Astrocyte of the cerebellum (primary cell): ENCODE results near the gene PDZRN3.

ENCODE experiments used
- DNase-seq: peaks from one replicate; pipeline ENCODE4 v3.0.0-alpha.2; 2011; ENCODE audit warnings: low read depth
- H3K4me3 ChIP-seq: 2 replicates; pipeline ENCODE4 v1.5.1; 2011; ENCODE audit warnings: mild to moderate bottlenecking, low read depth, low read length, moderate library complexity
- CTCF ChIP-seq: IDR thresholded peaks from 2 replicates; pipeline ENCODE4 v1.5.1; 2012; ENCODE audit warnings: low read length, low read depth, moderate library complexity, mild to moderate bottlenecking; ENCODE audit errors: missing control alignments
- in situ Hi-C: cut with HindIII; loops from 2 replicates; pipeline ENCODE4 v1.10.0; 2017; ENCODE audit warnings: low sequenced_read_pairs

PDZRN3 gene

DNA sequence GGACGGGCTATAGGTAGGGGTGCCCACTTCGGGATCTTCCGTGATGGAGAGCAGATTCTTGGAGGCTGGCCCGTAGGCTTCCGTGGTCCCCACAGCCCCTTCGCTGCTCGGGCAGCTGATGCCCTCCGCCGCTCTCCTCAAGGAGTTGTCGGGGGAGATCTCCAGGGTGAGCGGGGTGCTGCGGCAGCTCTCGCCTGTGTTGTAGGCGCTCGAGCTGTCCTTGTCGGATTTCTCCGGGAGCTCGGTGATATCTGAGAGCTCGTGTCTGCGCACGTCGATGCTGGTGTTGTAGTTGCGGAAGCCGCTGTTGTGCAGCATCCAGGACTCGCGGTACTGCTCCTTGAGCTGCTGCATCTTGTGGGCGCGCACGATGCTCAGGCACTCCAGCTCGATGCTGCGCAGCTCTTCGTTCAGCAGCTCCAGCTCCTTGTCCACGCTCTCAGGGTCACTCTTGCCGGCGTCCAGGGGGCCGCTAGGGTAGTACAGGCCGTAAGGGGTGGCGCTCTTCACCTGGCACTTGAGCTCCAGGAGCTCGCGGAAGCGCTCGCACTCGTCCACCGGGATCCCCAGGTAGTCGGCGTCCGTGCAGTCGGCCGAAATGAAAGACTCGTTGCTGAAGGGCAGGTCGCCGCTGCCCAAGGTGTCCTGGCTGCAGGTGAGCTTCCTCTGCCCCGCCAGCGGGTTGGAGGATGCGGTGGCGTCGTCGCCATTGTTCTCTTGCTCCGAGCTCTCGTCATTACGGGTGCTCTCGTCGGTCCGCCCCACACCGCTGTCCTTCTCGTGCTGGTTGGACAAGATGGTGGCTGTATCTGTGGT lies 240.4 kb downstream of the PDZRN3 start:
- no peak for TF ChIP-seq CTCF
- no peak for DNase-seq

DNA sequence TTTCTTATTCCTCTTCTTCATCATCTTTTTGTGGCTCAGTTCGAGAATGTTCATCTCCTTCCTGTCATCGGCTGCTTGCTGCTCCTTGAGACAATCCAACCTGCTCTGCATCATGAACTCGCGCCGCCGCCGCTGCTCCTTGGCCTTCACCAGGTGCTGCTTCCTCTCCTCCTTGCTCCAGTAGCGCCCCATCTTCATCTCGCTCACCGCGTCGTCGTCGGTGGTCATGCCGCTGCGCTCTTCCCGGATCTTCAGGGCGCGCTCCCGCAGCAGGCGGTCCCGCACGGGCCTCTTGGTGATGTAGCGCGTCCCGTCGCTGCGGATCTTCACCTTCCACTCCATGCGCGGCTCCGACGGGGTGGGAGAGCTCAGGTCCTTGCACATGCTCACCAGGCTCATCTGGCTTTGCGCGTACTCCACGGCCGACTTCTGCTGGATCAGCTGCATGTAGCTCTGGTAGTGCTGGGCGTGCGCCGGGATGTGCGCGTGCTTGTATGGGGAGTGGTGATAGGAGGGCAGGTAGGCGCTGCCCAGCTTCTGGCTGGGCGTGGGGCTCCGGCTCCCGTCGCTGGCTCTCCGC lies 241.2 kb downstream of the PDZRN3 start:
- no peak overlapping the region for H3K4me3 ChIP-seq
- no peak for DNase-seq
- TF ChIP-seq CTCF: no peak
- in situ Hi-C loops: no loop called here

More for the DNA sequence above, 240.4 kb downstream of the PDZRN3 start:
- H3K4me3 ChIP-seq: no peak overlapping the region
- in situ Hi-C loops: no loop called here

GRCh38 chr3:73381551-73381950 lies 243.2 kb downstream of the PDZRN3 start:
- no peak overlapping the region for H3K4me3 ChIP-seq
- no peak for DNase-seq
- TF ChIP-seq CTCF: no peak
- in situ Hi-C loops: no loop called here

DNA sequence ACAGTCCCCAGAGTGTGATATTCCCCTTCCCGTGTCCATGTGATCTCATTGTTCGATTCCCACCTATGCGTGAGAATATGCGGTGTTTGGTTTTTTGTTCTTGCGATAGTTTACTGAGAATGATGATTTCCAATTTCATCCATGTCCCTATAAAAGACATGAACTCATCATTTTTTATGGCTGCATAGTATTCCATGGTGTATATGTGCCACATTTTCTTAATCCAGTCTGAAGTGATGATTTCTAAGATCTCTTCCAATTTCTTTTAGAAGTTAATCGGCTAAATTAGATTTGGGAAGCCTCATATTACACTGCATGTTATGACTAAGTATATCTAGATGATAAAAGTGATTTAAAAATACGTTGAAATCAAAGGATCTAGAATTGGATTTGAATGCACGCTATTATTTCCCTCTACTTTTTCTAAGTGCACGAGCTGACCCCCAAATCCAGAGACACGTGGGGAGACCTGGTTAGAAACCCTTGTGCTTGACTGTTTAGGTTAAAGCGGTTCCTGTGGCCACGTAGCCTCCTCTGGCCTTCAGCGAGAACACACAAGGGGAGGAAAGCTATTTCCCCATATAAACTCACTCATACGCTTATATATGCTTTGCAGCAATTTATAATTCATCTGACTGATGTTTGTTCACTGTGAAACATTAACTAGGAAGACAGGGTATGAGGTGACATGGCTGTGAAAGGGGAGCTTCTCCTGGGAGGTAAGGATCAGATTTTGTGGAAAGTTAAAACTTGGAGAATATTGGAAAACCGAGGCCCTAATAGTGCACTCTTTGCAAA lies 243.8 kb downstream of the PDZRN3 start:
- TF ChIP-seq CTCF: no peak
- DNase-seq: no peak
- H3K4me3 ChIP-seq: no peak overlapping the region
- in situ Hi-C loops: no loop called here

GRCh38 chr3:73379465-73379864 lies 245.3 kb downstream of the PDZRN3 start:
- no peak for TF ChIP-seq CTCF
- no peak overlapping the region for H3K4me3 ChIP-seq
- in situ Hi-C loops: no loop called here
- peak; percentile 16 for DNase-seq

DNA sequence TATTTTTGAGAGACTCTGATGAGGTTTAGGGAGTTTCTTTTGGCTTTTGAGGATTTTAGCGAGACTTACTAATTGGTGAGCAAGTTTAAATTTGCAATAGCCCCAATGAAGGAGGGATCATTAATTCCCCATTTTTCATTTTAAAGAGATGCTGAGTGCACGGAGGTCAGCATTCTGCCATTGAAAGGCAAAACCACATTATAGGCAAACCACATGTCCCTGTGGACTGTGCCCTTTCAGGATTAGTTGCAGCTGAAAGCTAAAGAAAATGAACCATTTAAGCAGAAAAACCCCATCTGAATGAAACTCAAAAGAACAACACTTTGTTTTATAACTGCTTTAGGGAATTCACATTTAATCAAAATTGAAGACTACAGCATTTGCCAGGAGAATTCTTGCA lies 246.5 kb downstream of the PDZRN3 start:
- in situ Hi-C loops: no loop called here
- no peak overlapping the region for H3K4me3 ChIP-seq
- no peak for DNase-seq
- no peak for TF ChIP-seq CTCF
